PFSK-1 (cell line): ENCODE measurements around the gene KMT5B.

Experiments used
- FOXP2 ChIP-seq: optimal IDR thresholded peaks from 2 replicates; pipeline ENCODE3; 2011; ENCODE audit warnings: borderline replicate concordance, control low read depth, inconsistent platforms; ENCODE audit not compliant: insufficient read depth; ENCODE audit errors: extremely low read length, extremely low read depth
- POLR2AphosphoS5 ChIP-seq: IDR thresholded peaks from 2 replicates; pipeline ENCODE4 v1.6.1; 2012; ENCODE audit warnings: low read depth, mild to moderate bottlenecking, control low read depth, low read length, moderate library complexity
- REST ChIP-seq, 2 experiments: IDR thresholded peaks; 2 replicates each; pipeline versions ENCODE4 v1.6.1 to v1.8.0; 2011 to 2012; ENCODE audit warnings: low read depth in 2 of 2, low read length in 2 of 2, control low read depth in 1 of 2, inconsistent platforms in 1 of 2, mild to moderate bottlenecking in 1 of 2, moderate library complexity in 1 of 2; ENCODE audit not compliant: insufficient read depth in 1 of 2
- SIN3A ChIP-seq: IDR thresholded peaks from 2 replicates; pipeline ENCODE4 v1.6.1; 2012; ENCODE audit warnings: mild to moderate bottlenecking, low read length, moderate library complexity, borderline replicate concordance; ENCODE audit not compliant: insufficient read depth
- TAF1 ChIP-seq: IDR thresholded peaks from 2 replicates; pipeline ENCODE4 v1.6.1; 2012; ENCODE audit warnings: low read length, control low read depth, borderline replicate concordance; ENCODE audit not compliant: insufficient read depth

Gene KMT5B

GRCh38 chr11:68201492-68201891 lies 11.6 kb downstream of the KMT5B start:
- TF ChIP-seq TAF1: no peak
- TF ChIP-seq POLR2AphosphoS5: no peak
- no peak for TF ChIP-seq FOXP2
- no peak for TF ChIP-seq REST (IDR thresholded peaks at IDR 0.05; ENCODE audit: insufficient read depth in 1 of 2, low read depth in 2 of 2, low read length in 2 of 2)
- no peak for TF ChIP-seq SIN3A

DNA sequence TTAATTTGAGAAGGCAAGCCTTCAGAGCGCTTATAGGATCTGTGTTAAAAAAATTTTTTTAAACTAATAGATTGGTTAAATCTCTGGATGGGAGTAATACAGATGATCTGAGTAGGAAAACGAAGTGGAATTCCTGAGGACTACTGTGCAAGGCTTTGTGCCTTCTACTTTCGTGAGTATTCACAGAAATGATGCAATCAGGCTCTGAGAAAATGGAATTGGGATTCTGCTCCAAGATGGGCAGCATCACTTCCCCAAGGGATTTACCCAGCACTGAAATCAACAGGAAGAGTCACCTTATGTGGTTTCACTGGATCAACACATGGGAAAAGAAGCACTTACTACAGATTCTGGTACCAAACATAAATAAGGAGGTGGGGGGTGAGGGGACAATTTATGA lies 12.5 kb downstream of the KMT5B start:
- no peak for TF ChIP-seq REST (IDR thresholded peaks at IDR 0.05; ENCODE audit: insufficient read depth in 1 of 2, low read depth in 2 of 2, low read length in 2 of 2)
- TF ChIP-seq TAF1: no peak
- TF ChIP-seq POLR2AphosphoS5: no peak
- TF ChIP-seq FOXP2: no peak
- TF ChIP-seq SIN3A: no peak

DNA sequence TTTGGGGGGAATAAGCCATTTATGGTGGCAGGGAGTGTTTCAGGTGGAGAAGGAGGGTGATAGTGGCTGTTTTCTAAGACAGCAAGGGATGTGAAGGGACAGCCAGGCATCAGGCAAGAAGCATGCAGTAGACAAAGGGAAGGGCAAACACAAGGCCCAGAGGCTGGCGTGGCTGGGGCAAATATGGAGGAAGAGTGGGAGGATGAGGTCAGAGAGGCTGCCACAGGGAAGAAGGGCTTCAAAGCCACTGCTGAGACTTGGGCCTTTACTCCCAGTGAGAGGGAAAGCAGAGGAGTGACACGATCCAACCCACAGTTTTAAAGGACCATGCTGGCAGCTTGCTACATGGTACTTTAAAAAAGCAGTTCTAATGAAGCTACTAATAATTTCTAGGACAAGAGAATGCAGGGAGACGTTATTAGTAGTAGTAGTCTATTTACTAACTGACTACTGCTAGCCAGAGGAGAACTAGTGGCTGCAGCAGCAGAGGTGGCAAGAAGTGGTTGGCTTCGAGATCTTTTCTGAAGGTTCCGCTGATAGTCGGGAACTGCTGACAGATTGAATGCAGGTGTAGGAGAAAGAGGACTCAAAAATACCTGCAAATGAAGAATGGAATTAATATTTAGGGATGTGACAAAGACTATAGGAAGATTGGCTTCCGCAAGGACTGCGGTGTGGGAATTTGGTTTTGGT lies 13.7 kb downstream of the KMT5B start:
- TF ChIP-seq REST (IDR thresholded peaks at IDR 0.05; ENCODE audit: insufficient read depth in 1 of 2, low read depth in 2 of 2, low read length in 2 of 2) (no peak), POLR2AphosphoS5 (no peak), SIN3A (no peak), FOXP2 (no peak), TAF1 (no peak)

GRCh38 chr11:68196219-68196618 lies 16.9 kb downstream of the KMT5B start:
- TF ChIP-seq SIN3A (no peak), FOXP2 (no peak)

DNA sequence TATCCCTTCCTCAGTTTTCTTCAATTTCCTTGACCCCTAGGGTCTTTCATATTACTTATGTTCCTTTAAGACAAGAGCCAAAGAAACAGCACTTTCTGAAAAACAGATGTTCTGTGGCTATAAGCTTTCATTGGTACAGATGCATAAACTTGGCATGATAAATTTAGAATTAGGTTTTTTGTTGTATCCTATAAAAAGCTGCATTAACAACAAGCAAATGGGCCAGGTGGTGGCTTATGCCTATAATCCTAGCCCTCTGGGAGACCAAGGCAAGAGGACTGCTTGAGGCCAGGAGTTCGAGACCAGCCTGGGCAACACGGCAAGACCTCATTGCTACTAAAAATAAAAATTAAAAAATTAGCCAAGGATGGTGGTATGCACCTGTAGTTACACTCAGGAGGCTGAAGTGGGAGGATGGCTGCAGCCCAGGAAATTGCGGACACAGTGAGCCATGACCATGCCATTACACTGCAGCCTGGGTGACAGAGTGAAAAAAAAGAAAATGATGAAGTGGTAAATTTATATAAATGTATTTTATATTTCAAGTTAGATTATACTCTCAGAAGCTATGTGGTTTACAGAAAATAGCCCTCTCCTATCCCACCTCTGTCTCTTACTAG lies 18.3 kb downstream of the KMT5B start:
- TF ChIP-seq TAF1 (no peak), REST (IDR thresholded peaks at IDR 0.05; ENCODE audit: insufficient read depth in 1 of 2, low read depth in 2 of 2, low read length in 2 of 2) (no peak), FOXP2 (no peak), POLR2AphosphoS5 (no peak), SIN3A (no peak)
